Astrocyte (in vitro differentiated cells and primary cell): ENCODE measurements around the gene FBXW5. TPM values are rescaled to one million over a fixed set of nuclear protein-coding genes. Genes with fewer than 3 reads are reported as not detected.

Source experiments
- DNase-seq: peaks from one replicate; pipeline ENCODE4 v3.0.0-alpha.2; 2010; ENCODE audit warnings: low read depth
- FAIRE-seq: peaks from 2 replicates; lab custom pipeline; 2011; peaks lifted over from hg19 to GRCh38; lab: Jason Lieb, UNC
- H2AFZ ChIP-seq: 2 replicates; pipeline ENCODE4 v1.6.0; 2012; ENCODE audit warnings: low read depth, low read length, inconsistent platforms
- H3K27ac ChIP-seq: 2 replicates; pipeline ENCODE4 v1.5.1; 2011; ENCODE audit warnings: low read depth, low read length, inconsistent platforms
- H3K27me3 ChIP-seq: 2 replicates; pipeline ENCODE4 v1.6.0; 2011; ENCODE audit warnings: low read length, inconsistent platforms; ENCODE audit not compliant: insufficient read depth
- H3K36me3 ChIP-seq: 2 replicates; pipeline ENCODE4 v1.5.1; 2011; ENCODE audit warnings: low read length, inconsistent platforms; ENCODE audit not compliant: insufficient read depth
- H3K4me1 ChIP-seq: 2 replicates; pipeline ENCODE4 v1.5.1; 2011; ENCODE audit warnings: low read length, inconsistent platforms; ENCODE audit not compliant: insufficient read depth
- H3K4me2 ChIP-seq: 2 replicates; pipeline ENCODE4 v1.6.0; 2012; ENCODE audit warnings: low read length, inconsistent platforms
- H3K4me3 ChIP-seq: 2 replicates; pipeline ENCODE4 v1.5.1; 2011; ENCODE audit warnings: low read depth, mild to moderate bottlenecking, low read length, inconsistent platforms; ENCODE audit not compliant: insufficient read depth
- H3K79me2 ChIP-seq: 2 replicates; pipeline ENCODE4 v1.6.0; 2012; ENCODE audit warnings: mild to moderate bottlenecking, low read length, inconsistent platforms; ENCODE audit not compliant: insufficient read depth
- H3K9ac ChIP-seq: 2 replicates; pipeline ENCODE4 v1.6.0; 2012; ENCODE audit warnings: mild to moderate bottlenecking, low read length, inconsistent platforms
- H3K9me3 ChIP-seq: 2 replicates; pipeline ENCODE4 v1.5.1; 2012; ENCODE audit warnings: low read depth, mild to moderate bottlenecking, low read length, inconsistent platforms; ENCODE audit not compliant: insufficient read depth
- H4K20me1 ChIP-seq: 2 replicates; pipeline ENCODE4 v1.6.0; 2012; ENCODE audit warnings: low read length, inconsistent platforms; ENCODE audit not compliant: insufficient read depth
- H3K27ac Mint-ChIP-seq: one replicate; pipeline ENCODE4 v1.8.0; 2021; ENCODE audit warnings: mild to moderate bottlenecking, mixed read lengths; ENCODE audit not compliant: unreplicated experiment
- H3K27me3 Mint-ChIP-seq: one replicate; pipeline ENCODE4 v1.8.0; 2021; ENCODE audit warnings: low read depth, mixed read lengths; ENCODE audit not compliant: unreplicated experiment
- H3K36me3 Mint-ChIP-seq: one replicate; pipeline ENCODE4 v1.8.0; 2021; ENCODE audit warnings: low read depth, mixed read lengths; ENCODE audit not compliant: unreplicated experiment
- H3K4me1 Mint-ChIP-seq: one replicate; pipeline ENCODE4 v1.8.0; 2021; ENCODE audit warnings: low read depth, mixed read lengths; ENCODE audit not compliant: unreplicated experiment
- H3K4me3 Mint-ChIP-seq: one replicate; pipeline ENCODE4 v1.8.0; 2021; ENCODE audit warnings: mild to moderate bottlenecking, moderate library complexity, mixed read lengths; ENCODE audit not compliant: unreplicated experiment
- H3K9me3 Mint-ChIP-seq: one replicate; pipeline ENCODE4 v1.8.0; 2021; ENCODE audit warnings: mild to moderate bottlenecking, mixed read lengths; ENCODE audit not compliant: unreplicated experiment
- CTCF ChIP-seq: IDR thresholded peaks from 2 replicates; pipeline ENCODE4 v1.5.1; 2011; ENCODE audit warnings: low read depth, mild to moderate bottlenecking, inconsistent platforms, low read length, moderate library complexity; ENCODE audit not compliant: insufficient read depth
- EZH2 ChIP-seq: IDR thresholded peaks from 2 replicates; pipeline ENCODE4 v1.6.1; 2012; ENCODE audit warnings: mild to moderate bottlenecking, low read length, inconsistent platforms; ENCODE audit not compliant: insufficient read depth
- total RNA-seq: library from RNA; stranded (reverse); gene quantifications from 2 replicates; pipeline ENCODE4 v1.2.1, GENCODE V29; 2021

The FBXW5 gene
- total RNA-seq, 1 donor from 2014 or later, result 70.4 TPM

DNA sequence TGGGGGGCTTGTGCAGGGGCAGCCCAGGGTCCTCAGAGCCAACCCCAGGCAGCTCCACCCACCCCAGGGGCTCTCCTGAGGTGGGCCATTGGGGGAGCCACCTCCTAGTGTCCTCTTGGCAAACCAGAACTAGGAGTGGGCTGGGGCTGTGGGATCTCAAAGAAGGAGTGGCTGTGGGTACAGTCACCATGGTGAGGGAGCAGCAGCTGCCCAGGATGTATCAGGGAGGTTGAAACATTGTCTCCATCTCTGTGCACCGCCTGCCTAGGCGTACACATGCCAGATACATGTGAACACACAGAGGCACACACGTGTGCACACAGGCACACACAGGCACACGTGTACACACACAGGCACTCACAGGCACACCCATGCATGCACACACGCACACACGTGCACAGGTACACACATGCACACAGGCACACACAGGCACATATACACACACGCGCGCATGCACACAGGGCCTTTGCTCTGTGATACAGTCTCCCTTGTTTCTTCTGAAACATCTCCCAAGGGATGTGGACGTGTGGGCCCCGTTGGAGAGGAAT, 18.2 kb upstream of the FBXW5 start:
- Mint-ChIP-seq H3K4me1 (peaks cover 5% of the 10 kb centered on the region), H3K4me3 (no peak overlapping the region), H3K9me3 (no peaks in the 10 kb centered on the region), H3K27ac (no peak overlapping the region), H3K36me3 (no peaks in the 10 kb centered on the region), H3K27me3 (peaks cover 12% of the 10 kb centered on the region)
- Histone ChIP-seq H3K79me2 (no peaks in the 10 kb centered on the region), H3K27me3 (no peaks in the 10 kb centered on the region), H3K4me3 (no peak overlapping the region), H2AFZ (no peak overlapping the region), H3K9me3 (no peaks in the 10 kb centered on the region), H3K9ac (no peak overlapping the region), H3K36me3 (no peaks in the 10 kb centered on the region), H4K20me1 (no peaks in the 10 kb centered on the region), H3K27ac (no peak overlapping the region), H3K4me2 (no peak overlapping the region), H3K4me1 (peaks cover 4% of the 10 kb centered on the region)
- TF ChIP-seq EZH2 (no peak), CTCF (no peak)
- FAIRE-seq (no peak), DNase-seq (no peak)

DNA sequence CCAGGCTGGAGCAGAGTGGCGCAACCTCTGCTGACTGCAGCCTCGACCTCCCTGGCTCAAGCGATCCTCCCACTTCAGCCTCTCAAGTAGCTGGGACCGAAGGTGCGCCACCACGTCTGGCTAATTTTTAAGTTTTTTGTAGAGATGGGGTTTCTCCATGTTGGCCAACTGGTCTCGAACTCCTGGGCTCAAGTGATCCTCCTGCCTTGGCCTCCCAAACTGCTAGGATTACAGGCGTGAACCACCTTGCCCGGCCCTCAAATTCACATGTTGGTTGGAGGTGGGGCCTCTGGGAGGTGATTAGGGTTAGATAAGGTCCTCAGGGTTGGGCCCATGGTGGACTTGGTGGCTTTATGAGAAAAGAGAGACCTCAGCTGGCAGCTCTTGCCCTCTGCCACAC, 17.6 kb upstream of the FBXW5 start:
- H3K4me1 ChIP-seq, result peaks cover 4% of the 10 kb centered on the region
- H3K27ac ChIP-seq, result no peak overlapping the region
- H3K36me3 Mint-ChIP-seq, result no peaks in the 10 kb centered on the region
- DNase-seq (no peak), FAIRE-seq (no peak)
- H3K27me3 Mint-ChIP-seq, result peaks cover 12% of the 10 kb centered on the region
- no peak overlapping the region for H3K9ac ChIP-seq
- no peaks in the 10 kb centered on the region for H3K27me3 ChIP-seq
- H3K4me3 Mint-ChIP-seq, result no peak overlapping the region
- H3K9me3 ChIP-seq, result no peaks in the 10 kb centered on the region
- no peak overlapping the region for H3K4me3 ChIP-seq
- TF ChIP-seq CTCF, result no peak
- H3K27ac Mint-ChIP-seq, result no peak overlapping the region
- no peak overlapping the region for H2AFZ ChIP-seq
- H3K9me3 Mint-ChIP-seq, result no peaks in the 10 kb centered on the region
- H4K20me1 ChIP-seq, result no peaks in the 10 kb centered on the region
- no peaks in the 10 kb centered on the region for H3K79me2 ChIP-seq
- H3K4me1 Mint-ChIP-seq, result peaks cover 5% of the 10 kb centered on the region
- H3K36me3 ChIP-seq, result no peaks in the 10 kb centered on the region
- no peak overlapping the region for H3K4me2 ChIP-seq

GRCh38 chr9:136961279-136962065, 16.9 kb upstream of the FBXW5 start:
- Mint-ChIP-seq H3K4me3 (no peak overlapping the region), H3K4me1 (peaks cover 5% of the 10 kb centered on the region), H3K27me3 (peaks cover 12% of the 10 kb centered on the region), H3K9me3 (no peaks in the 10 kb centered on the region), H3K36me3 (no peaks in the 10 kb centered on the region), H3K27ac (no peak overlapping the region)
- no peak overlapping the region for H3K9ac ChIP-seq
- TF ChIP-seq EZH2 (no peak), CTCF (no peak)
- no peak overlapping the region for H3K4me3 ChIP-seq
- H3K27ac ChIP-seq, result no peak overlapping the region
- DNase-seq (no peak), FAIRE-seq (no peak)
- H4K20me1 ChIP-seq, result no peaks in the 10 kb centered on the region
- no peak overlapping the region for H2AFZ ChIP-seq
- H3K36me3 ChIP-seq, result no peaks in the 10 kb centered on the region
- H3K4me1 ChIP-seq, result peaks cover 4% of the 10 kb centered on the region
- H3K27me3 ChIP-seq, result no peaks in the 10 kb centered on the region
- H3K4me2 ChIP-seq, result no peak overlapping the region
- no peaks in the 10 kb centered on the region for H3K79me2 ChIP-seq
- no peaks in the 10 kb centered on the region for H3K9me3 ChIP-seq
